K562 (cell line): ENCODE measurements around the gene SMIM12. TPM values are rescaled to one million over a fixed set of nuclear protein-coding genes. Genes with fewer than 3 reads are reported as not detected.
A peak's percentile ranks its signal among the peaks of the same experiment; 100 is the strongest.

Experiments
- ATAC-seq: fragments of 200-7000 bp; cut with Tn5 transposase; 3 replicates; pipeline ENCODE4 v1.9.1; 2020; ENCODE audit warnings: moderate library complexity
- BruUV-seq: library from RNA; stranded (reverse); fragments of 400-500 nt; replicated peaks from 2 replicates; lab custom pipeline; 2021; lab: Mats Ljungman, UMichigan
- CTCF ChIA-PET: fragments of 300-600 bp; formaldehyde crosslinking; extraction: SDS; loops from one replicate; lab custom pipeline; 2021; ENCODE audit warnings: low intra/inter-chr PET ratio; lab: Yijun Ruan, JAX
- POLR2A ChIA-PET: fragments of 300-600, 350-650 bp; sonication (Branson Sonifier 250); formaldehyde crosslinking; extraction: SDS; loops from one replicate; lab custom pipeline; 2021; ENCODE audit warnings: antibody characterized with exemption, inconsistent platforms; lab: Yijun Ruan, JAX
- DNase-seq, 4 experiments: peaks; one replicate each; pipeline versions ENCODE4 v3.0.0 to v3.0.0-alpha.2; 2011 to 2018; ENCODE audit warnings: low spot score in 3 of 4, mixed read lengths in 3 of 4; ENCODE audit errors: extremely low read depth in 1 of 4
- FAIRE-seq: peaks from 2 replicates; lab custom pipeline; 2011; peaks lifted over from hg19 to GRCh38; lab: Jason Lieb, UNC
- H2AFZ ChIP-seq: 2 replicates; pipeline ENCODE4 v1.6.0; 2011; ENCODE audit warnings: low read depth, low read length, control low read depth, inconsistent platforms
- H3K27ac ChIP-seq: fragments of 200-600 bp; 3 replicates; pipeline ENCODE4 v1.8.0; 2011; ENCODE audit warnings: low read depth, mild to moderate bottlenecking, control low read depth, inconsistent platforms, low read length, moderate library complexity, mixed read lengths; ENCODE audit errors: extremely low read depth
- H3K27me3 ChIP-seq, 2 experiments: fragments of 300-600 bp in 1 of 2; 2 replicates in 1 of 2; 3 replicates in 1 of 2; pipeline versions ENCODE4 v1.6.0 to v1.8.0; 2011; ENCODE audit warnings: inconsistent platforms in 2 of 2, low read length in 2 of 2, mild to moderate bottlenecking in 1 of 2, mixed read lengths in 1 of 2, moderate library complexity in 1 of 2; ENCODE audit not compliant: control insufficient read depth in 2 of 2, insufficient read depth in 2 of 2
- H3K36me3 ChIP-seq: fragments of 300-600 bp; 3 replicates; pipeline ENCODE4 v1.8.0; 2011; ENCODE audit warnings: mild to moderate bottlenecking, low read length, inconsistent platforms; ENCODE audit not compliant: control insufficient read depth, insufficient read depth
- H3K4me1 ChIP-seq, 2 experiments: fragments of 200-600 bp in 1 of 2; replicated peaks in 1 of 2; 2 replicates in 1 of 2; 3 replicates in 1 of 2; pipeline versions ENCODE4 v1.5.1 to v1.8.0; 2011; ENCODE audit warnings: inconsistent platforms in 2 of 2, low read length in 2 of 2, mild to moderate bottlenecking in 1 of 2, mixed read lengths in 1 of 2, moderate library complexity in 1 of 2; ENCODE audit not compliant: control insufficient read depth in 2 of 2, insufficient read depth in 2 of 2
- H3K4me2 ChIP-seq: 2 replicates; pipeline ENCODE4 v1.6.1; 2011; ENCODE audit warnings: low read length, control low read depth, inconsistent platforms, mixed read lengths; ENCODE audit not compliant: insufficient read depth
- H3K4me3 ChIP-seq: fragments of 200-600 bp; sonication (generic), shearing (Covaris generic); 2 replicates; pipeline ENCODE4 v1.5.1; 2016; ENCODE audit warnings: control low read depth, inconsistent platforms
- H3K79me2 ChIP-seq: fragments of 200-600 bp; 3 replicates; pipeline ENCODE4 v1.8.0; 2011; ENCODE audit warnings: low read length, inconsistent platforms; ENCODE audit not compliant: control insufficient read depth, insufficient read depth
- H3K9ac ChIP-seq, 2 experiments: 2 replicates each; pipeline versions ENCODE4 v1.6.0 to v1.6.1; 2011; ENCODE audit warnings: low read depth in 2 of 2, low read length in 2 of 2, control low read depth in 1 of 2, inconsistent platforms in 1 of 2, mild to moderate bottlenecking in 1 of 2, mixed read lengths in 1 of 2; ENCODE audit not compliant: insufficient read depth in 1 of 2
- H3K9me1 ChIP-seq: one replicate; pipeline ENCODE4 v1.6.0; 2011; ENCODE audit warnings: inconsistent platforms, mild to moderate bottlenecking, low read length, moderate library complexity; ENCODE audit not compliant: control insufficient read depth, insufficient read depth
- H3K9me3 ChIP-seq: replicated peaks from 2 replicates; pipeline ENCODE4 v1.5.1; 2011; ENCODE audit warnings: low read depth, low read length, inconsistent platforms; ENCODE audit not compliant: control insufficient read depth, insufficient read depth
- H4K20me1 ChIP-seq: replicated peaks from 2 replicates; pipeline ENCODE4 v1.6.1; 2011; ENCODE audit warnings: low read length, inconsistent platforms, mixed read lengths; ENCODE audit not compliant: control insufficient read depth, insufficient read depth
- ATF3 ChIP-seq, 2 experiments: fragments of 450-650 bp in 1 of 2; sonication (generic) in 1 of 2; formaldehyde crosslinking in 1 of 2; IDR thresholded peaks in 1 of 2; conservative IDR thresholded peaks in 1 of 2; 2 replicates each; pipeline versions ENCODE4 v1.6.1 to v1.8.1; 2016 to 2023; ENCODE audit warnings: mild to moderate bottlenecking in 2 of 2, moderate library complexity in 2 of 2, inconsistent platforms in 1 of 2, missing genetic modification reagents in 1 of 2
- CCNT2 ChIP-seq: IDR thresholded peaks from 2 replicates; pipeline ENCODE4 v1.6.1; 2011; ENCODE audit warnings: borderline replicate concordance, low read depth, mild to moderate bottlenecking, moderate library complexity, mixed read lengths, low read length; ENCODE audit not compliant: insufficient read length; ENCODE audit errors: extremely low read depth
- DPF2 ChIP-seq: fragments of 450-650 bp; IDR thresholded peaks from 2 replicates; pipeline ENCODE4 v1.6.1; 2016
- E2F6 ChIP-seq, 2 experiments: IDR thresholded peaks; 2 replicates each; pipeline ENCODE4 v1.6.1; 2011; ENCODE audit warnings: borderline replicate concordance in 1 of 2, control low read depth in 1 of 2, low read depth in 1 of 2, low read length in 1 of 2, mild to moderate bottlenecking in 1 of 2, mixed read lengths in 1 of 2, moderate library complexity in 1 of 2; ENCODE audit not compliant: insufficient read depth in 1 of 2, insufficient read length in 1 of 2, poor library complexity in 1 of 2, severe bottlenecking in 1 of 2; ENCODE audit errors: extremely low read depth in 1 of 2
- MTA3 ChIP-seq: fragments of 450-650 bp; formaldehyde crosslinking; IDR thresholded peaks from 2 replicates; pipeline ENCODE4 v1.6.1; 2017; ENCODE audit warnings: mild to moderate bottlenecking, borderline replicate concordance
- NFATC3 ChIP-seq: fragments of 450-650 bp; IDR thresholded peaks from 2 replicates; pipeline ENCODE4 v1.6.1; 2017; ENCODE audit warnings: mild to moderate bottlenecking
- POLR2A ChIP-seq: fragments of 450-650 bp; conservative IDR thresholded peaks from 2 replicates; pipeline ENCODE4 v1.6.1; 2016
- RAD51 ChIP-seq: fragments of 450-650 bp; IDR thresholded peaks from 2 replicates; pipeline ENCODE4 v1.7.1; 2016; ENCODE audit warnings: low read depth, mild to moderate bottlenecking, borderline replicate concordance
- SMARCA4 ChIP-seq: fragments of 450-650 bp; IDR thresholded peaks from 2 replicates; pipeline ENCODE4 v1.6.1; 2016
- TAL1 ChIP-seq: fragments of 450-650 bp; IDR thresholded peaks from 2 replicates; pipeline ENCODE4 v1.6.1; 2016; ENCODE audit warnings: mild to moderate bottlenecking
- TBP ChIP-seq: optimal IDR thresholded peaks from 2 replicates; pipeline ENCODE3; 2011; ENCODE audit warnings: low read depth, low read length, improper control_type of control experiment
- YY1 ChIP-seq, 3 experiments: IDR thresholded peaks; 2 replicates each; pipeline ENCODE4 v1.6.1; 2011; ENCODE audit warnings: low read length in 2 of 3, mild to moderate bottlenecking in 2 of 3, moderate library complexity in 2 of 3, borderline replicate concordance in 1 of 3, control low read depth in 1 of 3, low read depth in 1 of 3; ENCODE audit not compliant: insufficient read depth in 3 of 3, insufficient replicate concordance in 2 of 3, control insufficient read depth in 1 of 3, insufficient read length in 1 of 3; ENCODE audit errors: extremely low read depth in 1 of 3
- ZNF175 ChIP-seq: fragments of 200-800 bp; sonication (Bioruptor generic); IDR thresholded peaks from 2 replicates; pipeline ENCODE4 v1.6.1; 2016; ENCODE audit warnings: low read depth, mild to moderate bottlenecking, missing genetic modification characterization, missing compliant biosample characterization
- WGBS: fragments of 100-300 bp; shearing (Covaris generic); methylation state at CpG from one replicate; pipeline ENCODE4 v1.1.6; 2016; ENCODE audit warnings: low coverage, mixed read lengths; ENCODE audit not compliant: insufficient coverage; ENCODE audit errors: missing lambda C conversion rate; 5-methylcytosine and 5-hydroxymethylcytosine counted together
- in situ Hi-C: fragments of 300-500 bp; cut with MboI; formaldehyde crosslinking; loops from 4 replicates; pipeline ENCODE4 v1.15.0; 2018; ENCODE audit warnings: inconsistent platforms, mixed read lengths
- intact Hi-C: fragments of 100-400 bp; cut with micrococcal nuclease; formaldehyde crosslinking; loops from 2 replicates; pipeline ENCODE4 v1.14.2; 2022
- polyA plus RNA-seq, 8 experiments: library from polyadenylated mRNA; depleted of rRNA in 4 of 8; stranded (reverse) in 5 of 8; unstranded in 3 of 8; fragments of >200 nt; fragmentation: Nextera tagmentation in 2 of 8; fragmentation: Illumina TruSeq in 1 of 8; extraction: Ambion mirVana in 2 of 8; extraction: Trizol in 1 of 8; gene quantifications; 2 replicates each; pipeline versions ENCODE4 v1.2.1 to v1.2.3, GENCODE V29; 2011 to 2014; ENCODE audit warnings: inconsistent platforms in 1 of 8, missing spikeins in 1 of 8
- total RNA-seq, 7 experiments: library from RNA; depleted of rRNA in 6 of 7; stranded (reverse); fragments of >200 nt in 6 of 7; fragmentation: Illumina TruSeq in 2 of 7; extraction: Trizol in 2 of 7; gene quantifications; 2 replicates each; pipeline versions ENCODE4 v1.2.1 to v1.2.3, GENCODE V29; 2011 to 2021; ENCODE audit warnings: low replicate concordance in 1 of 7

Gene SMIM12
- total and polyA plus RNA-seq, 9 of the 15 experiments (the other 6 are each of a cell fraction or from before 2014, with no cell fraction given), result 51.7 to 112 (median 63.9) TPM

GRCh38 chr1:34844252-34844634 is 15.3 kb downstream of the SMIM12 start (continued):
- peak in 1 of 3 experiments; percentile 31 for TF ChIP-seq YY1 (IDR thresholded peaks at IDR 0.05; ENCODE audit: borderline replicate concordance in 1 of 3, control insufficient read depth in 1 of 3, extremely low read depth in 1 of 3, insufficient read depth in 3 of 3, insufficient read length in 1 of 3, insufficient replicate concordance in 2 of 3, low read depth in 1 of 3, low read length in 2 of 3)
- TF ChIP-seq POLR2A, result no peak

- peak; percentile 93 for FAIRE-seq
- BruUV-seq, result no TSS peak
- H3K9me3 ChIP-seq, result no peaks in the 10 kb centered on the region
- POLR2A ChIA-PET, result interaction anchor here (0.6 to 1.9 kb wide), 8 partner anchors 8 to 138 kb away, joined by 3 to 9 read pairs (median 4); partner anchors contain the start of gene SMIM12
- 3% methylated on average over 14 of the region's 14 CpGs for WGBS
- H3K36me3 ChIP-seq, result no peaks in the 10 kb centered on the region
- peaks cover 8% of the 10 kb centered on the region for H3K9me1 ChIP-seq
- H3K27me3 ChIP-seq, result no peaks in the 10 kb centered on the region
- H3K9ac ChIP-seq, result peak overlapping the region in 1 of 2 experiments; percentile 37; a peak in 3 of 4 replicates
- peak; percentile 89 to 95 (median 92) for DNase-seq
- peaks cover 38 to 58% of the 10 kb centered on the region in 2 experiments for H3K4me1 ChIP-seq
- peak overlapping the region; percentile 57 for H2AFZ ChIP-seq
- H3K79me2 ChIP-seq, result no peaks in the 10 kb centered on the region
- H3K4me3 ChIP-seq, result no peak overlapping the region
- peak; percentile 72 for ATAC-seq
- in situ Hi-C loops (no loop called here), intact Hi-C loops (no loop called here)
- peak overlapping the region; percentile 71 for H3K4me2 ChIP-seq
- 0 out of 2 replicates have a peak, but pooled peaks cover 5% of the 10 kb centered on the region for H4K20me1 ChIP-seq
- CTCF ChIA-PET, result interaction anchor here (1.3 kb wide), 1 partner anchor 9 kb away, joined by 4 read pairs; no protein-coding TSS in a partner anchor
- peak overlapping the region; percentile 66 for H3K27ac ChIP-seq
- TF ChIP-seq ZNF175 (CRISPR knock-in tag) (peak; percentile 98), E2F6 (IDR thresholded peaks at IDR 0.05; ENCODE audit: borderline replicate concordance in 1 of 2, extremely low read depth in 1 of 2, insufficient read depth in 1 of 2, insufficient read length in 1 of 2, low read depth in 1 of 2, low read length in 1 of 2, poor library complexity in 1 of 2, severe bottlenecking in 1 of 2) (no peak), CCNT2 (peak; percentile 80), TBP (no peak), MTA3 (peak; percentile 59; the same call in 1 of the 2 replicates), TAL1 (peak; percentile 98), DPF2 (peak; percentile 94), ATF3 (IDR thresholded peaks at IDR 0.05) (peak; percentile 25; the same call in 1 of the 2 replicates), ATF3 (CRISPR knock-in tag; conservative IDR thresholded peaks at IDR 0.05) (no peak), RAD51 (peak; percentile 28; the same call in 1 of the 2 replicates), SMARCA4 (peak; percentile 93), NFATC3 (no peak)
Measured at GRCh38 chr1:34843392-34844251, 15.9 kb downstream of the SMIM12 start.
